GM21390 (cell line): ENCODE results near the gene PKP3.
"Not testable (repeated sequence)": the region's sequence is repeated elsewhere in the genome, so short reads cannot be mapped to it uniquely, and the experiment has no call there.

Experiments used
- ATAC-seq: cut with Tn5 transposase; IDR thresholded peaks from one replicate; pipeline ENCODE4 v1.9.1; 2021; ENCODE audit not compliant: unreplicated experiment

The PKP3 gene

GRCh38 chr11:363443-363805 is 30.6 kb upstream of the PKP3 start:
- not testable (repeated sequence) for ATAC-seq

DNA sequence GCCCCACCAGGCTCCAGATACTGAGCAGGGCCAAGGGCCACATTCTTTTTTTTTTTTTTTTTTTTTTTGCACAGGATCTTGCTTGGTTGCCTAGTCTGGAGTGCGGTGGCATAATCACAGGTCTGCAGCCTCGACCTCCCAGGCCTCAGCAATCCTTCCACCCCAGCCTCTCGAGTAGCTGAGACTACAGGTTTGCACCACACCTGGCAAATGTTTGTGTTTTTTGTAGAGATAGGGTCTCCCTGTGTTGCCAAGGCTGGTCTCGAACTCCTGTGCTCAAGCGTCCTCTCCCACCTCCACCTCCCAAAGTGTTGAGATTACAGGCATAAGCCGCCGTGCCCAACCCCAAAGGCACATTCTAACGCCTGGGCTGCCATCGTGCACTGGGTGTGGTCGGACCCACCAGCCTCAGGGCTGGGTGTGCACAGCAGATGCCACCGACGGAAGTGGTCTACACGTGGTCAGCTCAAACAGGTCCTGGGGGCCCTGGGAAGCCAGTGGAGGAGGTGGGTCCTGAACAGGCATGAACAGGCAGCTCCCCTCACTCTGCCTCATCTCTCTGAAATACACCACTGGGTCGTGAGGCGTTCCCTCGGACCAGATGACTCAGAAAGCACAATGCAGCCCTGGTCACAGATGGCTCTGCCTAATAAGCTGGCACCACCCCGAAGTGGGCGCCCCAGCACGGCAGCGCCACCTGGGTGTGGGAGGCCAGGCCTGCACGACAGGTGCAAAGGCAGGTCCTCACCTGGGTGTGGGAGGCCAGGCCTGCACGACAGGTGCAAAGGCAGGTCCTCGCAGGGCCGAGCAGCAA is 29.9 kb upstream of the PKP3 start:
- no peak for ATAC-seq

GRCh38 chr11:364991-365725 is 28.9 kb upstream of the PKP3 start:
- no peak for ATAC-seq

- no peak for ATAC-seq
Measured at GRCh38 chr11:365831-366230, 28.2 kb upstream of the PKP3 start.

GRCh38 chr11:367956-368413 is 26.0 kb upstream of the PKP3 start:
- ATAC-seq = no peak

- ATAC-seq = no peak
Measured at GRCh38 chr11:368414-369335, 25.3 kb upstream of the PKP3 start.

DNA sequence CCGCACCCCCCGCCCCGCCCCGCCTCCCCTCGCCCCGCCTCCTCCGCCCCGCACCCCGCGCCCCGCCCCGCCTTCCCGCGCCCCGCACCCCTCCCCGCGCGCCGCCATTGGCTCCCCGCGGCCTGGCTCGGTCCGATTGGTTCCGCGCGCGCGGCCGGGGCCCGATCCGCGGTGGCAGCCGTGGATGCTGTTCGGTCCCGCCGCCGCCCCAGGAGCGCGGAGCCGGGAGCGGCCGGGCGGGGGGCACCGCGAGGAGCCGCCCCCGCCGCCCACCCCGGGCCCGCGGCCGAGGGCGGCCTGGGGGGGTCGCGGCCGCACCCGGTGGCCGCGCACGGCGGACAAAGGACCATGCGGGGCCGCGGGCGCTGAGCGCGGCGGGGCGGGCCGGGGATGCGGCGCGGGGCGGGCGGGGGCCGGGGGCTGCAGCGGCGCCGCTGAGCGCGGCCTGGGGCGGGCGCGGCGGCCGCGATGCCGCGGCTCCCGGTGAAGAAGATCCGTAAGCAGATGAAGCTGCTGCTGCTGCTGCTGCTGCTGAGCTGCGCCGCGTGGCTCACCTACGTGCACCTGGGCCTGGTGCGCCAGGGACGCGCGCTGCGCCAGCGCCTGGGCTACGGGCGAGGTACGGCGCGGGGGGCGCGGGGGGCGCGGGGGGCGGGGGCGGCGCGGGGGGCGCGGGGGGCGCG is 24.5 kb upstream of the PKP3 start, which contains the start of gene B4GALNT4:
Gene B4GALNT4, plus strand, starts transcription at position 164 of the 683 bp plus-strand sequence. Its CDS starts 305 bp downstream, at position 469.
- ATAC-seq = no peak

DNA sequence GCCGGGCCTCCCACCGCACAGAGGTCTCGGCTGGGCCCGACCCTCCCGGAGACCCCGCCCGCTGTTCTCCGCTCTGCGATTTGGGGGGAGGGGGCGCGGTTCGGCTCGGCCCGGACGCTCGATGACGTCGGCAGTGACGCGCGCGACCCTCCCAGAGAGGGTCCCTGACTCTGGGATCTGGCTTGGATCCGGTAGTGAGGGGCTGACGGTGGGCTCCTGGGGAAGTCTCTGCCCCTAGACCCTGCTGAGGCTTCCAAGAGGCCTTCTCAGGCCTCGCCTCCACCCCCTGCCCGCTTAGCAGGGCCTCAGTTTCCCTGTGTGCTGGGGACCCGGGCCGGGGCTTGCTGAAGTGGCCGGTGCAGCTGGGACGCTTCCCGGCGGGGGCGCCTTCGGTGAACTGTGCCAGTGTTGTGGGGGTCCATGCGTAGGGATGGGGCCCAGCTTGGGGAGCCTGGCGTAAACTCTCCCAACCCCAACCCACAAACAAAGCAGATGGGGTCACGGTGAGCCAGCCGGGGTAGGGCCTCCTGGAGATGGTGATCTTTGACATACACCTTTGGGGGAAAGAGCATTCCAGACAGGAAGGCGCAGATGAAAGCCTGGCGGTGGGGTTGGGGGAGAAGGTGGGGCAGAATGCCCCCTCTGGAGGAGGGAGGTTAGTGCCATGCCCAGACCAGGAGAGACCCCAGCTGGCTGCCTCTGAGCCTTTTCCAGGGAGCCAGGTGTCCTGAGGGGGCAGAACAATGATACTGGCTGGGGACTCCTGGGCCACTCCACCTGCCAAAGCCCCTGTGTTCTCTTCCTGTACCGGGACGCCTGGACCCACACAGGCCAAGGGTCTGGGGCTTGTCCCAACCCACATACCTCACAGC is 23.7 kb upstream of the PKP3 start:
- no peak for ATAC-seq

GRCh38 chr11:371051-371450 is 23.0 kb upstream of the PKP3 start:
- no peak for ATAC-seq

GRCh38 chr11:371716-372590 is 22.1 kb upstream of the PKP3 start:
- ATAC-seq = no peak

GRCh38 chr11:372809-373715 is 20.9 kb upstream of the PKP3 start:
- no peak for ATAC-seq

DNA sequence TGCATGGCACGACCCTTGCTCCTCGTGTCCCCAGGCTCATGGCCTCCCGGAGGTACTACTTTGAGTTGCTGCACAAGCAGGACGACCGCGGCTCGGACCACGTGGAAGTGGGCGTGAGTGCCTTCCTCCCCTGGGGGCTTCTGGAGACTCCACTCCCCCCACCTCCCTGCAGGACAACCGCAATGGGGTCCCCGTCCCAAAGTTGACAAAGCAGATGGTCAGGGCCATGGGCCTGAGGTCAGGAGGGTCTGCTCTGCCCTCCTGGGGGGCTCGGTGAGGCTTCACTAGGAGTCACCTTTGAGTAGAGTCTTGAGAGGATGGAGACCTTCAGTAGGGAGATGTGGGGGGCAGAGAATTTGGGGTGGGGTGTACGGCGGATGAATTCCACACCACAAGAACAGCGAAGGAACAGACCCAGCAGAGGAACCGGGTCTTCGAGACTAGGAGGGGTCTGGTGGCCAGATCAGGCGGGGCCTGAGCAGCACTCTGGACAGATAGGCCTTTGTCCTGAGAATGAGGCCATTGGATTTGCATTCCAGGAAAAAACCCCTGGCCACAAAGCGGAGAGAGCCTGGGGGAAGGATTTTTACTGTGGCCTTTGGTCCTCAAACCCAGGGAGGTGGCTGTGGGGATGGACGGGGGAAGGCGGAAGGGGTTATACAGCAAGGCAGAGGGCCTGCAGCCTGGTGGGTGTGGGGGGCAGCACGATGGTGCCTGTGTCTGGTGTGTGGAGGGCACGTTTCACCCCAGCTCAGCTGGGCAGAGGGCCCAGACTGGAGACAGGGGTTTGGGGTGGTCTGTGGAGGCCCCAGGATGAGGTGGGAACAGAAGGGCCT is 20.1 kb upstream of the PKP3 start:
- no peak for ATAC-seq

DNA sequence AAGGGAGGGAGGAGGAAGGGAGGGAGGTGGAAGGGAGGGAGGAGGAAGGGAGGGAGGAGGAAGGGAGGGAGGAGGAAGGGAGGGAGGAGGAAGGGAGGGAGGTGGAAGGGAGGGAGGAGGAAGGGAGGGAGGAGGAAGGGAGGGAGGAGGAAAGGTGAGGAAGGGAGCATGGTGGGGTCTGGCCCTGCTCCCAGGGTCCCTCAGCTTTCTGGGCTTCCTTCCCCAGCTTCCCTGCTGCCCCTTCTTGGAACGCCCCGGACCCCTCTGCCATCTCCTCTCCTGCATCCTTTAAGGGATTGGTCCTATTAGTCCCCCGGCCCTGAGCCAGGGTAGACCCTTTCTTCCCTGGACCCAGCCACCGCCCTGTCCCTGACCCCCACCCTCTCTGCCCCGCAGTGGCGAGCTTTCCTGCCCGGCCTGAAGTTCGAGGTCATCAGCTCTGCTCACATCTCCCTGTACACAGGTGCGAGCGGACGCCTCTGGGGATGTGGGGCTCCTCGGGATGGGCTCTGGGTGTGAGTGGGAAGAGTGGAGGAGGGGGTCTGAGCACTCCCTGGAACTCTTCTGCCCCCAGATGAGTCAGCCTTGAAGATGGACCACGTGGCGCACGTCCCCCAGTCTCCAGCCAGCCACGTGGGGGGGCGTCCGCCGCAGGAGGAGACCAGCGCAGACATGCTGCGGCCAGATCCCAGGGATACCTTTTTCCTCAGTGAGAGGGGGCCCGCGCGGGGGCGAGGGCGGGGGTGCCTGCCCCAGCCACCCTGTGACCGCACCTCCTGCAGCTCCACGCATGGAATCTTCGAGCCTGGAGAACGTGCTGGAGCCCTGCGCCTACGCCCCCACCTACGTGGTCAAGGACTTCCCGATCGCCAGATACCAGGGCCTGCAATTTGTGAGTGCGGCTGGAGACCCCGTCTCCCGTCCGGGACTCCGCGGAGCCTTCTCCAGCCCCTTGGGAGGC is 18.7 kb upstream of the PKP3 start:
- no peak for ATAC-seq

GRCh38 chr11:376531-377173 is 17.4 kb upstream of the PKP3 start:
- no peak for ATAC-seq
